Mammary epithelial cell (primary cell): Measurements from ENCODE around the gene KCNQ1.

Experiments
- CTCF ChIP-seq, 2 donors: IDR thresholded peaks in 1 of 2; conservative IDR thresholded peaks in 1 of 2; 2 replicates each; pipeline ENCODE4 v1.5.1; 2011 to 2012; ENCODE audit warnings: inconsistent platforms in 2 of 2, low read length in 2 of 2, mild to moderate bottlenecking in 2 of 2, control low read depth in 1 of 2, low read depth in 1 of 2; ENCODE audit not compliant: insufficient read depth in 1 of 2; ENCODE audit errors: extremely low read depth in 1 of 2
- EZH2 ChIP-seq: IDR thresholded peaks from 2 replicates; pipeline ENCODE4 v1.6.1; 2012; ENCODE audit warnings: low read length, inconsistent platforms, borderline replicate concordance

- TF ChIP-seq CTCF (conservative IDR thresholded peaks at IDR 0.05 in 1 of 2, IDR thresholded peaks at IDR 0.05 in 1 of 2; ENCODE audit: extremely low read depth in 1 of 2, insufficient read depth in 1 of 2, low read depth in 1 of 2, low read length in 2 of 2) (no peak), EZH2 (no peak)
These were observed 387.1 kb downstream of the KCNQ1 start for GRCh38 chr11:2831781-2832532.
